SK-N-SH (cell line): ENCODE data around the gene MRPS7. TPM values are rescaled to one million over a fixed set of nuclear protein-coding genes. Genes with fewer than 3 reads are reported as not detected.

Experiments used
- CTCF ChIA-PET: fragments of 300-600, 350-600 bp; formaldehyde crosslinking; extraction: SDS; loops from one replicate; lab custom pipeline; 2021; lab: Yijun Ruan, JAX
- POLR2A ChIA-PET: fragments of 350-600 bp; sonication (Branson Sonifier 250); formaldehyde crosslinking; extraction: SDS; loops from one replicate; lab custom pipeline; 2020; ENCODE audit warnings: antibody characterized with exemption, inconsistent platforms; lab: Yijun Ruan, JAX
- DNase-seq: peaks from one replicate; pipeline ENCODE4 v3.0.0; 2012
- H2AFZ ChIP-seq: fragments of 200-600 bp; sonication (generic); 2 replicates; pipeline ENCODE4 v1.8.1; 2016; ENCODE audit warnings: antibody characterized with exemption, mild to moderate bottlenecking, low read depth
- H3F3A ChIP-seq: fragments of 200-600 bp; sonication (generic); replicated peaks from 2 replicates; pipeline ENCODE3; 2016; ENCODE audit warnings: antibody characterized with exemption, mild to moderate bottlenecking; ENCODE audit not compliant: insufficient read depth
- H3K27ac ChIP-seq, 2 experiments: fragments of 200-500 bp in 1 of 2; fragments of 200-600 bp in 1 of 2; sonication (Bioruptor generic) in 1 of 2; sonication (generic), shearing (Covaris generic) in 1 of 2; 2 replicates each; pipeline versions ENCODE4 v1.5.1 to v1.6.1; 2014 to 2016; ENCODE audit warnings: low read depth in 2 of 2, inconsistent platforms in 1 of 2, low read length in 1 of 2, mild to moderate bottlenecking in 1 of 2, mixed read lengths in 1 of 2
- H3K27me3 ChIP-seq: fragments of 200-600 bp; sonication (generic), shearing (Covaris generic); 2 replicates; pipeline ENCODE4 v1.6.1; 2016; ENCODE audit warnings: mixed run types; ENCODE audit not compliant: insufficient read depth
- H3K36me3 ChIP-seq, 2 experiments: fragments of 200-500 bp in 1 of 2; fragments of 200-600 bp in 1 of 2; sonication (Bioruptor generic) in 1 of 2; sonication (generic) in 1 of 2; replicated peaks in 1 of 2; 2 replicates each; pipeline versions ENCODE3 to v1.5.1; 2014 to 2016; ENCODE audit warnings: low read length in 1 of 2, mild to moderate bottlenecking in 1 of 2; ENCODE audit not compliant: insufficient read depth in 2 of 2, control insufficient read depth in 1 of 2
- H3K4me1 ChIP-seq, 2 experiments: fragments of 200-500 bp in 1 of 2; fragments of 200-600 bp in 1 of 2; sonication (Bioruptor generic) in 1 of 2; sonication (generic), shearing (Covaris generic) in 1 of 2; 2 replicates each; pipeline versions ENCODE4 v1.5.1 to v1.6.1; 2014 to 2016; ENCODE audit warnings: low read depth in 1 of 2, low read length in 1 of 2, mixed run types in 1 of 2; ENCODE audit not compliant: insufficient read depth in 2 of 2, control insufficient read depth in 1 of 2
- H3K4me2 ChIP-seq: fragments of 200-600 bp; sonication (generic), shearing (Covaris generic); 2 replicates; pipeline ENCODE4 v1.6.1; 2017; ENCODE audit warnings: mixed run types
- H3K4me3 ChIP-seq, 2 experiments: fragments of 200-500 bp in 1 of 2; fragments of 200-600 bp in 1 of 2; sonication (Bioruptor generic) in 1 of 2; sonication (generic), shearing (Covaris generic) in 1 of 2; 2 replicates each; pipeline versions ENCODE4 v1.5.1 to v1.8.1; 2014 to 2016; ENCODE audit warnings: low read depth in 2 of 2, inconsistent platforms in 1 of 2, low read length in 1 of 2, mild to moderate bottlenecking in 1 of 2, mixed read lengths in 1 of 2, moderate library complexity in 1 of 2
- H3K79me2 ChIP-seq: fragments of 200-600 bp; sonication (generic); 2 replicates; pipeline ENCODE4 v1.8.1; 2017; ENCODE audit warnings: mild to moderate bottlenecking; ENCODE audit not compliant: insufficient read depth
- H3K9ac ChIP-seq: fragments of 200-600 bp; sonication (generic); 2 replicates; pipeline ENCODE4 v1.6.1; 2017; ENCODE audit warnings: mixed run types
- H3K9me2 ChIP-seq: fragments of 200-600 bp; sonication (generic); 2 replicates; pipeline ENCODE4 v1.6.1; 2017; ENCODE audit warnings: mixed run types
- H3K9me3 ChIP-seq: fragments of 200-600 bp; sonication (generic); 2 replicates; pipeline ENCODE4 v1.6.1; 2017; ENCODE audit warnings: mixed run types, mild to moderate bottlenecking, moderate library complexity
- H4K20me1 ChIP-seq: fragments of 200-600 bp; sonication (generic); 2 replicates; pipeline ENCODE4 v1.6.1; 2017; ENCODE audit warnings: mild to moderate bottlenecking, mixed run types; ENCODE audit not compliant: insufficient read depth
- CHD2 ChIP-seq: fragments of 150-350 bp; IDR thresholded peaks from 2 replicates; pipeline ENCODE4 v1.6.1; 2018; ENCODE audit warnings: low read length; ENCODE audit not compliant: partially characterized antibody
- ELF1 ChIP-seq: IDR thresholded peaks from 2 replicates; pipeline ENCODE4 v1.4.0; 2012
- FOXM1 ChIP-seq: IDR thresholded peaks from 2 replicates; pipeline ENCODE4 v1.4.0; 2012; ENCODE audit warnings: low read depth, mild to moderate bottlenecking
- GABPA ChIP-seq: IDR thresholded peaks from 2 replicates; pipeline ENCODE4 v1.4.0; 2012; ENCODE audit warnings: low read depth, mild to moderate bottlenecking
- GATA2 ChIP-seq: sonication (generic); formaldehyde crosslinking; IDR thresholded peaks from 2 replicates; pipeline ENCODE4 v1.5.0; 2020; ENCODE audit warnings: mild to moderate bottlenecking, missing genetic modification reagents
- JUND ChIP-seq: IDR thresholded peaks from 2 replicates; pipeline ENCODE4 v1.4.0; 2012
- MAX ChIP-seq: IDR thresholded peaks from 2 replicates; pipeline ENCODE4 v1.4.0; 2012; ENCODE audit warnings: low read depth
- MXI1 ChIP-seq: IDR thresholded peaks from 2 replicates; pipeline ENCODE4 v1.6.1; 2012; ENCODE audit warnings: mild to moderate bottlenecking, low read depth, low read length, improper control_type of control experiment
- NRF1 ChIP-seq: IDR thresholded peaks from 2 replicates; pipeline ENCODE4 v1.6.1; 2012; ENCODE audit warnings: low read depth, mild to moderate bottlenecking, low read length
- POLR2AphosphoS5 ChIP-seq: IDR thresholded peaks from 2 replicates; pipeline ENCODE4 v1.6.1; 2012; ENCODE audit warnings: low read depth, low read length
- RCOR1 ChIP-seq: fragments of 150-350 bp; IDR thresholded peaks from 2 replicates; pipeline ENCODE4 v1.6.1; 2017; ENCODE audit warnings: antibody characterized with exemption, low read length
- RXRA ChIP-seq: IDR thresholded peaks from 2 replicates; pipeline ENCODE4 v1.4.0; 2012; ENCODE audit warnings: low read depth, mild to moderate bottlenecking, borderline replicate concordance
- SIN3A ChIP-seq: IDR thresholded peaks from 2 replicates; pipeline ENCODE4 v1.6.1; 2012; ENCODE audit warnings: low read depth, mild to moderate bottlenecking, low read length, moderate library complexity, borderline replicate concordance
- SMC3 ChIP-seq: IDR thresholded peaks from 2 replicates; pipeline ENCODE4 v1.6.1; 2012; ENCODE audit warnings: low read depth, low read length, improper control_type of control experiment
- TAF1 ChIP-seq: IDR thresholded peaks from 2 replicates; pipeline ENCODE4 v1.6.1; 2012; ENCODE audit warnings: low read depth, mild to moderate bottlenecking, low read length, moderate library complexity, borderline replicate concordance
- TCF12 ChIP-seq: IDR thresholded peaks from 2 replicates; pipeline ENCODE4 v1.4.0; 2012
- USF1 ChIP-seq: IDR thresholded peaks from 2 replicates; pipeline ENCODE4 v1.4.0; 2012; ENCODE audit warnings: low read depth, borderline replicate concordance
- YY1 ChIP-seq: IDR thresholded peaks from 2 replicates; pipeline ENCODE4 v1.4.0; 2012; ENCODE audit warnings: low read depth, mild to moderate bottlenecking
- ZBTB33 ChIP-seq: IDR thresholded peaks from 2 replicates; pipeline ENCODE4 v1.4.0; 2012; ENCODE audit warnings: low read depth, borderline replicate concordance
- WGBS: methylation state at CpG from one replicate; pipeline ENCODE4 v1.1.6; 2017; ENCODE audit warnings: low lambda C conversion rate; 5-methylcytosine and 5-hydroxymethylcytosine counted together
- polyA plus RNA-seq, 3 experiments: library from polyadenylated mRNA; depleted of rRNA; stranded (reverse); fragments of >200 nt; gene quantifications; 2 replicates each; pipeline ENCODE4 v1.2.3, GENCODE V29; 2012

MRPS7 gene
- polyA plus RNA-seq (2012; rRNA removed), result 82.8 and 90.4 TPM in 2 replicates
- 77.5 and 82.2 TPM in 2 replicates for polyA plus RNA-seq (2012; cell fraction: cytosol; rRNA removed)
- polyA plus RNA-seq (2012; cell fraction: nucleus; rRNA removed), result 74.4 and 85.5 TPM in 2 replicates

- CTCF ChIA-PET, result interaction anchor here (0.5 to 5.7 kb wide), 22 partner anchors 10 to 635 kb away, joined by 3 to 102 read pairs (median 5); partner anchors contain the start of genes GRB2, MIF4GD, NUP85 and SLC25A19
Measured at GRCh38 chr17:75261336-75262111, at the start of gene MRPS7, which contains the start of gene GGA3. Gene MRPS7 (plus strand): TSS chr17:75261879. CDS start chr17:75261901, 22 bp downstream. Gene GGA3 (minus strand): TSS chr17:75261606. CDS start chr17:75261587, 19 bp downstream.

More at GRCh38 chr17:75261336-75262111, at the start of gene MRPS7, which contains the start of gene GGA3:
- Histone ChIP-seq H3K27ac (peak within 1 kb of the TSS; percentile 96 to 98), H4K20me1 (peaks cover 13% of the 10 kb centered on the region; the same call in 1 of the 2 replicates), H3K36me3 (peaks cover 26 to 34% of the 10 kb centered on the region in 2 experiments), H3K4me1 (peaks cover 4 to 21% of the 10 kb centered on the region in 2 experiments; a peak in 2 of 4 replicates), H3K4me3 (peak within 1 kb of the TSS; percentile 88 to 99), H3K27me3 (no peaks in the 10 kb centered on the region), H2AFZ (peak within 1 kb of the TSS; percentile 91), H3F3A (no peaks in the 10 kb centered on the region), H3K79me2 (peaks cover 74% of the 10 kb centered on the region), H3K9me2 (no peaks in the 10 kb centered on the region), H3K9ac (peak within 1 kb of the TSS; percentile 97), H3K4me2 (peak within 1 kb of the TSS; percentile 95), H3K9me3 (no peaks in the 10 kb centered on the region)
- POLR2A ChIA-PET, result interaction anchor here (0.7 to 3.3 kb wide), 13 partner anchors 10 to 255 kb away, joined by 3 to 67 read pairs (median 5); partner anchors contain the start of genes GRB2, MIF4GD, SLC25A19 and TMEM94
- no peak for TF ChIP-seq USF1
- TF ChIP-seq RXRA, result no peak
- peak; percentile 85 for TF ChIP-seq POLR2AphosphoS5
- TF ChIP-seq TAF1, result peak; percentile 91
- peak; percentile 97 for TF ChIP-seq SIN3A
- TF ChIP-seq GATA2 (CRISPR knock-in tag), result no peak
- peak; percentile 100 for TF ChIP-seq CHD2
- TF ChIP-seq TCF12, result peak; percentile 13; the same call in 1 of the 2 replicates
- TF ChIP-seq JUND, result no peak
- TF ChIP-seq MAX, result peak; percentile 88
- TF ChIP-seq MXI1, result peak; percentile 80
- 0 out of 2 replicates have a peak, but pooled peaks have one; percentile 21 for TF ChIP-seq RCOR1
- peak; percentile 97 for TF ChIP-seq YY1
- TF ChIP-seq FOXM1, result no peak
- TF ChIP-seq ZBTB33, result peak; percentile 98
- TF ChIP-seq SMC3, result no peak
- TF ChIP-seq NRF1, result no peak
- TF ChIP-seq GABPA, result peak; percentile 40; the same call in 1 of the 2 replicates
- TF ChIP-seq ELF1, result peak; percentile 78; the same call in 1 of the 2 replicates
- under 1% methylated on average over 56 of the region's 69 CpGs for WGBS
- DNase-seq, result peak; percentile 100
